Prostate gland (tissue), 2 donors: ENCODE results near the gene ARHGEF12. TPM values are rescaled to one million over a fixed set of nuclear protein-coding genes. Genes with fewer than 3 reads are reported as not detected.

Experiments used
- DNase-seq: peaks from one replicate; pipeline ENCODE4 v3.0.0-alpha.2; 2019; ENCODE audit warnings: low spot score
- H3K27ac ChIP-seq, 2 donors: fragments of 200-600 bp; sonication (generic); 2 replicates each; pipeline ENCODE4 v1.5.1; 2017 to 2019
- H3K27me3 ChIP-seq: fragments of 200-600 bp; sonication (generic); replicated peaks from 2 replicates; pipeline ENCODE4 v1.5.1; 2019; ENCODE audit not compliant: insufficient read depth
- H3K36me3 ChIP-seq, 2 donors: fragments of 200-600 bp; sonication (generic); 1 replicate in 1 of 2; 2 replicates in 1 of 2; pipeline versions ENCODE4 v1.5.1 to v1.8.1; 2017 to 2019
- H3K4me1 ChIP-seq: fragments of 200-600 bp; sonication (generic); replicated peaks from 2 replicates; pipeline ENCODE4 v1.5.1; 2019
- H3K4me3 ChIP-seq, 2 donors: fragments of 200-600 bp; sonication (generic); 2 replicates each; pipeline ENCODE4 v1.5.1; 2017 to 2019
- H3K9me3 ChIP-seq: fragments of 200-600 bp; sonication (generic); 2 replicates; pipeline ENCODE4 v1.5.1; 2017
- CTCF ChIP-seq, 4 experiments: fragments of 200-600 bp in 2 of 4; fragments of 450-650 bp in 2 of 4; sonication (generic) in 2 of 4; IDR thresholded peaks; 1 replicate in 3 of 4; 2 replicates in 1 of 4; pipeline ENCODE4 v1.5.1; 2016 to 2019; ENCODE audit warnings: antibody characterized with exemption in 4 of 4, mild to moderate bottlenecking in 2 of 4, moderate library complexity in 2 of 4
- POLR2A ChIP-seq: fragments of 450-650 bp; IDR thresholded peaks from one replicate; pipeline ENCODE4 v1.6.1; 2016; ENCODE audit warnings: antibody characterized with exemption, mild to moderate bottlenecking
- POLR2AphosphoS5 ChIP-seq: sonication (generic); formaldehyde crosslinking; IDR thresholded peaks from one replicate; pipeline ENCODE4 v1.6.1; 2017; ENCODE audit warnings: antibody characterized with exemption
- WGBS: methylation state at CpG from one replicate; pipeline ENCODE4 v1.1.5; 2018; 5-methylcytosine and 5-hydroxymethylcytosine counted together
- intact Hi-C: fragments of 100-400 bp; cut with DNase I; formaldehyde crosslinking; loops from one replicate; pipeline ENCODE4 v1.14.2; 2022
- total RNA-seq, 2 donors: library from RNA; depleted of rRNA; stranded (reverse); fragments of >200 nt; gene quantifications; one replicate each; pipeline ENCODE4 v1.1.0, GENCODE V29; 2016

ARHGEF12 gene
- total RNA-seq, 2 donors from 2014 or later: 86.2 to 96.5 TPM

- Histone ChIP-seq H3K4me1 (no peaks in the 10 kb centered on the region), H3K27me3 (no peaks in the 10 kb centered on the region), H3K36me3 (no peaks in the 10 kb centered on the region), H3K27ac (no peak overlapping the region), H3K9me3 (no peaks in the 10 kb centered on the region), H3K4me3 (no peak overlapping the region)
- no peak for TF ChIP-seq POLR2AphosphoS5
- no peak for TF ChIP-seq POLR2A
- no peak for TF ChIP-seq CTCF (IDR thresholded peaks at IDR 0.05)
- 98% methylated on average over 3 of the region's 3 CpGs for WGBS
- intact Hi-C loops: no loop called here
- DNase-seq: no peak
These were observed 22.5 kb downstream of the ARHGEF12 start for GRCh38 chr11:120358729-120359128.

- intact Hi-C loops: no loop called here
- H3K36me3 ChIP-seq: no peaks in the 10 kb centered on the region
These were observed 27.2 kb downstream of the ARHGEF12 start for GRCh38 chr11:120363436-120363835.

GRCh38 chr11:120365512-120365911 is 29.3 kb downstream of the ARHGEF12 start:
- DNase-seq: no peak
- intact Hi-C loops: no loop called here
- Histone ChIP-seq H3K27me3 (no peaks in the 10 kb centered on the region), H3K36me3 (no peaks in the 10 kb centered on the region), H3K9me3 (no peaks in the 10 kb centered on the region), H3K4me1 (no peaks in the 10 kb centered on the region), H3K27ac (no peak overlapping the region), H3K4me3 (no peak overlapping the region)
- TF ChIP-seq POLR2A (no peak), CTCF (IDR thresholded peaks at IDR 0.05) (no peak), POLR2AphosphoS5 (no peak)

More at GRCh38 chr11:120363436-120363835, 27.2 kb downstream of the ARHGEF12 start:
- TF ChIP-seq POLR2A (no peak), CTCF (IDR thresholded peaks at IDR 0.05) (no peak), POLR2AphosphoS5 (no peak)
- Histone ChIP-seq H3K27me3 (no peaks in the 10 kb centered on the region), H3K27ac (no peak overlapping the region), H3K9me3 (no peaks in the 10 kb centered on the region), H3K4me3 (no peak overlapping the region), H3K4me1 (no peaks in the 10 kb centered on the region)
- DNase-seq: no peak

GRCh38 chr11:120372296-120372695 is 36.1 kb downstream of the ARHGEF12 start:
- no peaks in the 10 kb centered on the region for H3K4me1 ChIP-seq
- no peaks in the 10 kb centered on the region for H3K27me3 ChIP-seq
- H3K4me3 ChIP-seq: no peak overlapping the region
- no peak overlapping the region for H3K27ac ChIP-seq
- intact Hi-C loops: no loop called here
- DNase-seq: no peak
- no peaks in the 10 kb centered on the region for H3K36me3 ChIP-seq
- TF ChIP-seq POLR2AphosphoS5: no peak
- no peak for TF ChIP-seq CTCF (IDR thresholded peaks at IDR 0.05)
- TF ChIP-seq POLR2A: no peak
- no peaks in the 10 kb centered on the region for H3K9me3 ChIP-seq

- Histone ChIP-seq H3K4me3 (no peak overlapping the region), H3K9me3 (no peaks in the 10 kb centered on the region), H3K36me3 (no peaks in the 10 kb centered on the region), H3K27me3 (no peaks in the 10 kb centered on the region), H3K27ac (no peak overlapping the region), H3K4me1 (no peaks in the 10 kb centered on the region)
- 88% methylated on average over 3 of the region's 3 CpGs for WGBS
- TF ChIP-seq POLR2AphosphoS5 (no peak), POLR2A (no peak), CTCF (IDR thresholded peaks at IDR 0.05) (no peak)
- no peak for DNase-seq
- intact Hi-C loops: no loop called here
These were observed 38.9 kb downstream of the ARHGEF12 start for GRCh38 chr11:120375076-120375475.
